SK-N-MC (cell line): ENCODE data around the gene DHRS1.

Source experiments
- EZH2 ChIP-seq: fragments of 200-600 bp; sonication (generic); IDR thresholded peaks from one replicate; pipeline ENCODE4 v1.6.1; 2017; ENCODE audit warnings: antibody characterized with exemption
- POLR2AphosphoS5 ChIP-seq: IDR thresholded peaks from 2 replicates; pipeline ENCODE4 v1.6.1; 2012; ENCODE audit warnings: mild to moderate bottlenecking, low read depth, low read length, borderline replicate concordance

DNA sequence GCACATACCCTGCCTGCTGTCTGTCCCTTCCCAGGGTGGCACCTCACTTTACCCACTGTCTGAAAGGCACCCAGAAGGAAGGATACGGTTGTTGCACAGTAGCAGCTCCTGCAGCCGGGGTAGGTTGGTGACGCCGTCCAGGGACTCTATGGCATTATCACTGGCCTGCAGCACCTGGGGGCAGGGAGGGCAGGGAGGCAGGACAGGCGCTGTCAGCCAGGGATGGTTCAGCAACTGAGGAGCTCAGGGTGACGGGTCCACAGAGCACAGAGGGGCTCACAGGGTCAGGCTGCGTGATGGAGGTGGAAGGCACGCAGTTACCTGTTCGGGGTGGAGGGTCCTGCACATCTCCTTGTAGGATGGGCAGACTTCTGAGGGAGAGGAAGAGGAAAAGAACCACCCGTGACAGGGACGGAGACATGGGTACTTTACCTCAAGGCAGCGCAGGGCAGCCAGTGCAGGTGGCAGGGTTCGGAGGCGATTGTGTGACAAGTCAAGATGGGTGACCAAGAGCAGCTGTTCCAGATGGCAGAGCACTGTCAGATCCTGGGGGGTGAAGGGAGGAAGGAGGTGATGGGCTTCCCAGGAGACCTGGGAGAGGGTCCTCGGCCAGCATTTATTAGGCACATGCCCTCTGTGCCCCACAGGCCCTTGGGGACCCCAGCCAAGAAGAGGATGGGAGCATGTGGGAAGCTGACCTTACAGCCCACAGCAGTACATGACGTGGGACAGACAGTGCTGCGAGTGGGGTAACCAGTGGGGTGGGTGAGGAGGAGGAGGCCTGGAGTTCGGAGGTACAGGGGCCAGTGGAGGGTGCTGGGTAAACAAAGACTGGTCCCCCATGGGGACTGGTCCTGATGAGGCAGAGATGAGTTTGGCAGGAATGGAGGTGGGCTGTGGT lies 33.0 kb downstream of the DHRS1 start:
- no peak for TF ChIP-seq EZH2
- TF ChIP-seq POLR2AphosphoS5 = no peak
